Stomach (tissue), 9 donors: ENCODE data around the gene CD164L2. TPM values are rescaled to one million over a fixed set of nuclear protein-coding genes. Genes with fewer than 3 reads are reported as not detected.

Experiments used
- DNase-seq, 2 donors: peaks; one replicate each; pipeline versions ENCODE4 v3.0.0 to v3.0.0-alpha.2; 2013 to 2019
- H3K27ac ChIP-seq, 5 donors: fragments of 200-600 bp in 4 of 5; sonication (generic) in 4 of 5; one replicate each; pipeline ENCODE4 v1.5.1; 2013 to 2019; ENCODE audit warnings: mild to moderate bottlenecking in 1 of 5, moderate library complexity in 1 of 5
- H3K27me3 ChIP-seq, 3 donors: fragments of 200-600 bp; sonication (generic); one replicate each; pipeline ENCODE4 v1.5.1; 2017 to 2019; ENCODE audit warnings: mixed run types in 1 of 3
- H3K36me3 ChIP-seq, 4 donors: fragments of 200-600 bp; sonication (generic); 1 replicate in 3 of 4; 2 replicates in 1 of 4; pipeline ENCODE4 v1.5.1; 2016 to 2019
- H3K4me1 ChIP-seq, 4 donors: fragments of 200-600 bp; sonication (generic); one replicate each; pipeline ENCODE4 v1.5.1; 2016 to 2019
- H3K4me3 ChIP-seq, 4 donors: fragments of 200-600 bp; sonication (generic) in 3 of 4; one replicate each; pipeline ENCODE4 v1.5.1; 2016 to 2019; ENCODE audit warnings: mild to moderate bottlenecking in 1 of 4
- H3K9me3 ChIP-seq, 4 donors: fragments of 200-600 bp; sonication (generic); one replicate each; pipeline ENCODE4 v1.5.1; 2016 to 2019
- CTCF ChIP-seq, 7 experiments: fragments of 450-650 bp in 4 of 7; fragments of 200-600 bp in 3 of 7; sonication (generic) in 3 of 7; IDR thresholded peaks; one replicate each; pipeline ENCODE4 v1.5.1; 2016 to 2019; ENCODE audit warnings: antibody characterized with exemption in 7 of 7, control low read depth in 2 of 7, mild to moderate bottlenecking in 1 of 7
- EP300 ChIP-seq: sonication (generic); formaldehyde crosslinking; IDR thresholded peaks from one replicate; pipeline ENCODE4 v1.6.1; 2017; ENCODE audit warnings: antibody characterized with exemption
- POLR2A ChIP-seq, 4 donors: fragments of 450-650 bp; IDR thresholded peaks; one replicate each; pipeline ENCODE4 v1.6.1; 2016; ENCODE audit warnings: antibody characterized with exemption in 4 of 4, control low read depth in 2 of 4, mild to moderate bottlenecking in 1 of 4, moderate library complexity in 1 of 4
- POLR2AphosphoS5 ChIP-seq, 3 donors: sonication (generic); formaldehyde crosslinking; IDR thresholded peaks; one replicate each; pipeline ENCODE4 v1.6.1; 2016; ENCODE audit warnings: antibody characterized with exemption in 3 of 3
- WGBS, 5 donors: extraction: QIAGEN DNeasy Blood & Tissue Kit in 3 of 5; methylation state at CpG; one replicate each; pipeline versions ENCODE4 v1.1.5 to v1.1.7; 2013 to 2018; 5-methylcytosine and 5-hydroxymethylcytosine counted together
- intact Hi-C: fragments of 100-400 bp; cut with DNase I; formaldehyde crosslinking; loops from one replicate; pipeline ENCODE4 v1.15.1; 2023; ENCODE audit warnings: low total_unique reads
- polyA plus RNA-seq, 3 donors: library from polyadenylated mRNA; stranded (reverse); fragments of 200-250 nt; gene quantifications; one replicate each; pipeline ENCODE4 v1.2.3, GENCODE V29; 2013
- total RNA-seq, 5 donors: library from RNA; depleted of rRNA; stranded (reverse); fragments of >200 nt; gene quantifications; one replicate each; pipeline versions ENCODE4 v1.1.0 to v1.2.3, GENCODE V29; 2014 to 2016
- donor health status: healthy with polysubstance abuse.
- donor health status: Bipolar disorder and iron deficiency.
- donor health status: healthy.

CD164L2 gene
- total and polyA plus RNA-seq, 8 donors, result 1.5 to 8.7 TPM; not detected in 6

- no peak for DNase-seq
- H3K4me3 ChIP-seq, result no peak overlapping the region
- peaks cover 17 to 43% (median 29%) of the 10 kb centered on the region in 4 donors for H3K4me1 ChIP-seq
- H3K27me3 ChIP-seq, result no peaks in the 10 kb centered on the region
- intact Hi-C loops, result loop anchor here (5.0 kb wide), 1 partner anchor 33 kb away; the partner anchor contains the start of gene GPR3
- H3K27ac ChIP-seq, result no peak overlapping the region
- WGBS, 5 donors, result 93 to 99% (median 96%) methylated on average over 5 of the region's 5 CpGs
- H3K36me3 ChIP-seq, result peaks cover 58 to 96% (median 92%) of the 10 kb centered on the region in 4 donors
- no peaks in the 10 kb centered on the region for H3K9me3 ChIP-seq
- TF ChIP-seq CTCF (IDR thresholded peaks at IDR 0.05) (no peak), EP300 (no peak), POLR2AphosphoS5 (IDR thresholded peaks at IDR 0.05) (no peak), POLR2A (IDR thresholded peaks at IDR 0.05) (no peak)
Observed at GRCh38 chr1:27358928-27359313, 24.2 kb downstream of the CD164L2 start.

- no peaks in the 10 kb centered on the region for H3K9me3 ChIP-seq
- 90 to 96% (median 94%) methylated on average over 17 to 21 of the region's 21 CpGs for WGBS, 5 donors
- TF ChIP-seq CTCF (IDR thresholded peaks at IDR 0.05) (no peak), EP300 (no peak), POLR2A (IDR thresholded peaks at IDR 0.05) (no peak), POLR2AphosphoS5 (IDR thresholded peaks at IDR 0.05) (no peak)
- intact Hi-C loops, result loop anchor here (5.0 kb wide), 1 partner anchor 34 kb away; the partner anchor contains the start of gene GPR3
- H3K27ac ChIP-seq, result peak overlapping the region in 1 of 5 donors; percentile 71
- peaks cover 51 to 96% (median 92%) of the 10 kb centered on the region in 4 donors for H3K36me3 ChIP-seq
- peaks cover 16 to 39% (median 29%) of the 10 kb centered on the region in 4 donors for H3K4me1 ChIP-seq
- peak overlapping the region in 1 of 4 donors; percentile 47 for H3K4me3 ChIP-seq
- H3K27me3 ChIP-seq, result no peaks in the 10 kb centered on the region
- no peak for DNase-seq
Observed at GRCh38 chr1:27358038-27358927, 24.9 kb downstream of the CD164L2 start.

- intact Hi-C loops, result loop anchor here (5.0 kb wide), 1 partner anchor 35 kb away; the partner anchor contains the start of gene GPR3
- Histone ChIP-seq H3K9me3 (no peaks in the 10 kb centered on the region), H3K4me1 (peaks cover 16 to 39% (median 29%) of the 10 kb centered on the region in 4 donors), H3K27me3 (no peaks in the 10 kb centered on the region), H3K27ac (peak overlapping the region; percentile 45 to 82 (median 69)), H3K36me3 (peaks cover 49 to 94% (median 88%) of the 10 kb centered on the region in 4 donors), H3K4me3 (peak overlapping the region; percentile 29 to 47 (median 34))
- peak; percentile 87 to 92 for DNase-seq
- 15 to 28% (median 25%) methylated on average over 13 to 40 of the region's 40 CpGs for WGBS, 5 donors
- TF ChIP-seq POLR2A (IDR thresholded peaks at IDR 0.05), result no peak
- TF ChIP-seq CTCF (IDR thresholded peaks at IDR 0.05), result peak in 6 of 7 experiments; percentile 46 to 100 (median 94)
- peak in 1 of 3 donors; percentile 62 for TF ChIP-seq POLR2AphosphoS5 (IDR thresholded peaks at IDR 0.05)
Observed at GRCh38 chr1:27357281-27358037, 25.7 kb downstream of the CD164L2 start.
